NCI-H1092 (cell line): Measurements from ENCODE around the gene MYO5C.

ENCODE experiments used
- DNase-seq: peaks from one replicate; lab custom pipeline; 2025; lab: John Stamatoyannopoulos, UW

The MYO5C gene

DNA sequence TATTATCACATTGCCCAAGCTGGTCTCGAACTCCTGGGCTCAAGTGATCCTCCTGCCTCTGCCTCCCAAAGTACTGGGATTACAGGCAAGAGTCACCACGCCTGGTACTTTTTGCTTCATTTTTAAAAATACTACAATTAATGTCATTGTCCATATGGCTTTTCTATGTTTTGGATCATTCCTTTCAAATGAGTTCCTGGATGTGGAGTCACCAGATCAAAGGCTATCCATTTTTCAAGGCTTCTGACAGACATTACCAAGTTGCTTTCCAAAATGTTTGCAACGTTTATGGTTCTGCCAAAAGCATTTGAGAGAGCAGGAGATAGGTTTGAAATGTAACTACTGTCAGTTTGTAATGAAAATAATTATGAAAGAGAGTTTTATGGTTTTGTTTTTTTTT lies 148.8 kb downstream of the MYO5C start:
- no peak for DNase-seq

DNA sequence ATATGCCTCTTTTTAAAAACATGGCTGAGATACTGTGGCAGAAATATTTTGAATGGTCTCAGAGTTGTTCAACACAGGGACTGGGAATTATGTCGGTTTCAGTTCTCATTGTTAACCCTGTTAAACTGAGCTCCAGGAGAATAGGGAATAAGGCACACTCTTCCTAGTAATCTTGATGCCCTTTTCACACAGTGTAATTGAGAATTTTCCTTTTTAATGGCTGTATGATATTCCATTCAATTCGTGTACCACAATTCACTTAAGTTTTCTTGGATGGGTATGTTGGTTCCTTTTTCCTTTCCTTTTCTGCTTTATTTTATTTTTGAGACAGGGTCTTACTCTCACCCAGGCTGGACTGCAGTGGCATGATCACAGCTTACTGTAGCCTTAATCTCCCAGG lies 149.3 kb downstream of the MYO5C start:
- DNase-seq: no peak

DNA sequence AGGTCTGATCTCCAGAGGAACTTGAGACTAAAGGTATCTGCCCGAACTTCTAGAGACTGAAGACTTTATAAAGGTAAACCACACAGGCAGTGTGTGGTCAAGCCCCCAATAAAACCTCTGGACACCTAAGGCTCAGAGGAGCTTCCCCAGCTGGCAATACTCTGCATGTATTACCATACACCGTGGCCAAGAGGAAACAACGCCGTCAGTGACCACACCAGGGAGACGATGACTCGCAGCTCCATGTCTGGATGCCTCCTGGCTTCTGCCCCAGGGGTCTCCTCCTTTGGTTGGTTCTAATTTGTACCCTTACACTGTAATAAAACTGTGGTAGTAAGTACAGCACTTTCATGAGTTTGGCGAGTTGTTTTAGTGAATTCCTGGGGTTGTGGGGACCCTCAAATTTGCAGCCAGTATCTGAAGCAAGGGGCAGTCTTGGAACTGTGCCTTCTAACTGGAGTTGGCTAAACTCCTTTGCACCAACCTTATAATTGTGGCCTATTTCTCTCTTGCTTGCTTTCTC lies 150.9 kb downstream of the MYO5C start:
- DNase-seq: no peak

DNA sequence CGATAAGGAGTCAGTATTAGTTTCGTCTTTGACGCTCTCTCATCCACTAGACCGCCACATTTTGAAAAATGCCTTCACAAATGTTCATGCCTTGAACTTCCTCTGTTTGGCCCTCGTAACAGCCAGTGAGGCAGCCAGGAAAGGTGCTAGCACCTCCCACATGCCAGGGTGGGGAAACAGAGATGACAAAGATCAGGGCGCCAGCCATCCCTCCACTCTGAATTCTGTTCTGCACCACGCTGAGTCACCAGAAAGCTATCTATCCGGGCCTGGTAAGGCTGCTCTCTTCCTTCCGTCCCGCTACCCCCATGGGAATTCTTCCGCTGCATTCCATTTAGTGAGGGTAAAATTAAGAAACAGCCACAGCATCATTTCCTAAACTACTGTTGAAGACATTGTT lies 151.7 kb downstream of the MYO5C start:
- no peak for DNase-seq
